Ecto neural progenitor cell (in vitro differentiated cells): ENCODE data around the gene STARD3.

Experiments
- DNase-seq: peaks from one replicate; pipeline ENCODE4 v3.0.0-alpha.2; 2018; ENCODE audit warnings: low spot score

Gene STARD3

GRCh38 chr17:39621523-39622379 is 15.2 kb upstream of the STARD3 start:
- peak; percentile 98 for DNase-seq

- DNase-seq = no peak
These were observed 14.5 kb upstream of the STARD3 start for GRCh38 chr17:39622380-39623006.

- peak; percentile 93 for DNase-seq
These were observed 13.5 kb upstream of the STARD3 start for GRCh38 chr17:39623356-39623950.

GRCh38 chr17:39624313-39624712 is 12.6 kb upstream of the STARD3 start:
- no peak for DNase-seq

- DNase-seq = no peak
These were observed 11.7 kb upstream of the STARD3 start for GRCh38 chr17:39625198-39625785.

GRCh38 chr17:39626171-39627046 is 10.5 kb upstream of the STARD3 start, which contains the start of gene PPP1R1B:
Gene PPP1R1B, plus strand, starts transcription at chr17:39626952. Its CDS starts 441 bp downstream, at chr17:39627393.
- DNase-seq = no peak

GRCh38 chr17:39627047-39627711 is 9.8 kb upstream of the STARD3 start:
- peak; percentile 76 for DNase-seq

- DNase-seq = no peak
These were observed 9.0 kb upstream of the STARD3 start for GRCh38 chr17:39627712-39628516.

- DNase-seq = no peak
These were observed 8.1 kb upstream of the STARD3 start for GRCh38 chr17:39628655-39629493.

GRCh38 chr17:39629494-39629880 is 7.5 kb upstream of the STARD3 start:
- DNase-seq = no peak

- DNase-seq = no peak
These were observed 7.0 kb upstream of the STARD3 start for GRCh38 chr17:39629898-39630297.

- no peak for DNase-seq
These were observed 5.5 kb upstream of the STARD3 start for GRCh38 chr17:39631403-39631802.

GRCh38 chr17:39632153-39632941 is 4.6 kb upstream of the STARD3 start:
- DNase-seq = no peak

GRCh38 chr17:39633570-39634183 is 3.3 kb upstream of the STARD3 start:
- no peak for DNase-seq

- no peak for DNase-seq
These were observed 2.5 kb upstream of the STARD3 start for GRCh38 chr17:39634384-39634871.

- DNase-seq = no peak
These were observed 1.2 kb upstream of the STARD3 start for GRCh38 chr17:39635614-39636176.

- no peak for DNase-seq
These were observed 387 bp upstream of the STARD3 start for GRCh38 chr17:39636587-39636926.

- DNase-seq = no peak
These were observed 1.4 kb downstream of the STARD3 start for GRCh38 chr17:39638317-39638716.
